Activated CD8-positive, alpha-beta T cell treated with anti-CD3 and anti-CD28 coated beads for 36 hours (primary cell): ENCODE data around the gene MKS1. TPM values are rescaled to one million over a fixed set of nuclear protein-coding genes. Genes with fewer than 3 reads are reported as not detected.

Source experiments
- ATAC-seq: fragments of 200-7000 bp; cut with Tn5 transposase; one replicate; pipeline ENCODE4 v1.10.0; 2021; ENCODE audit warnings: mild to moderate bottlenecking, moderate library complexity
- CTCF ChIA-PET: fragments of 350-600 bp; sonication (Branson Sonifier 250); formaldehyde crosslinking; loops from one replicate; lab custom pipeline; 2021; ENCODE audit warnings: antibody characterized with exemption; lab: Charles Lee
- POLR2A ChIA-PET: fragments of 350-600 bp; sonication (Branson Sonifier 250); formaldehyde crosslinking; loops from one replicate; lab custom pipeline; 2021; ENCODE audit warnings: antibody characterized with exemption; lab: Charles Lee
- DNase-seq: peaks from one replicate; pipeline ENCODE4 v3.0.0-alpha.2; 2020
- H3K27ac Mint-ChIP-seq: one replicate; pipeline ENCODE4 v1.8.0; 2021; ENCODE audit warnings: mild to moderate bottlenecking, mixed read lengths
- H3K27me3 Mint-ChIP-seq: one replicate; pipeline ENCODE4 v1.8.0; 2021; ENCODE audit warnings: mixed read lengths
- H3K36me3 Mint-ChIP-seq: one replicate; pipeline ENCODE4 v1.8.0; 2021; ENCODE audit warnings: low read depth, mixed read lengths
- H3K4me1 Mint-ChIP-seq: one replicate; pipeline ENCODE4 v1.8.0; 2021; ENCODE audit warnings: low read depth, mixed read lengths
- H3K4me3 Mint-ChIP-seq: one replicate; pipeline ENCODE4 v1.8.0; 2021; ENCODE audit warnings: mild to moderate bottlenecking, moderate library complexity, mixed read lengths
- H3K9me3 Mint-ChIP-seq: one replicate; pipeline ENCODE4 v1.8.0; 2021; ENCODE audit warnings: mixed read lengths
- CTCF ChIP-seq: fragments of 200-600 bp; IDR thresholded peaks from one replicate; pipeline ENCODE4 v1.8.0; 2022; ENCODE audit warnings: antibody characterized with exemption, mild to moderate bottlenecking
- intact Hi-C: fragments of 100-400 bp; cut with micrococcal nuclease; formaldehyde crosslinking; loops from one replicate; pipeline ENCODE4 v1.10.0; 2022
- total RNA-seq, 2 experiments: library from RNA; stranded (reverse); gene quantifications; one replicate each; pipeline ENCODE4 v1.2.3, GENCODE V29; 2021

The MKS1 gene
- total RNA-seq, 2 experiments from 2014 or later = 20.7 to 24.8 TPM

- Mint-ChIP-seq H3K9me3 (no peaks in the 10 kb centered on the region), H3K4me1 (no peaks in the 10 kb centered on the region), H3K27me3 (no peaks in the 10 kb centered on the region), H3K36me3 (peaks cover 13% of the 10 kb centered on the region), H3K27ac (no peak overlapping the region), H3K4me3 (no peak overlapping the region)
- DNase-seq (no peak), ATAC-seq (no peak)
- POLR2A ChIA-PET = no interaction called here
- TF ChIP-seq CTCF = no peak
- CTCF ChIA-PET = interaction anchor here (3.3 kb wide), 1 partner anchor 8 kb away, joined by 22 read pairs; no protein-coding TSS in a partner anchor
- intact Hi-C loops = no loop called here
Observed at GRCh38 chr17:58208344-58208743, 10.7 kb downstream of the MKS1 start.

- Mint-ChIP-seq H3K36me3 (peaks cover 13% of the 10 kb centered on the region), H3K27me3 (no peaks in the 10 kb centered on the region)
- POLR2A ChIA-PET = interaction anchor here (1.2 kb wide), 1 partner anchor 10 kb away, joined by 3 read pairs; no protein-coding TSS in a partner anchor
Observed at GRCh38 chr17:58207451-58207850, 11.6 kb downstream of the MKS1 start.

GRCh38 chr17:58205936-58206335 lies 13.1 kb downstream of the MKS1 start:
- no peaks in the 10 kb centered on the region for H3K9me3 Mint-ChIP-seq

More at GRCh38 chr17:58207451-58207850, 11.6 kb downstream of the MKS1 start:
- TF ChIP-seq CTCF = no peak
- intact Hi-C loops = no loop called here
- Mint-ChIP-seq H3K4me1 (no peaks in the 10 kb centered on the region), H3K27ac (no peak overlapping the region), H3K9me3 (no peaks in the 10 kb centered on the region), H3K4me3 (no peak overlapping the region)
- CTCF ChIA-PET = no interaction called here
- DNase-seq = no peak
- no peak for ATAC-seq

GRCh38 chr17:58204796-58205195 lies 14.3 kb downstream of the MKS1 start:
- ChIA-PET POLR2A (no interaction called here), CTCF (interaction anchor here (1.6 to 1.7 kb wide), 2 partner anchors 11 to 100 kb away, joined by 3 to 6 read pairs; no protein-coding TSS in a partner anchor)
- TF ChIP-seq CTCF = no peak
- Mint-ChIP-seq H3K4me3 (no peak overlapping the region), H3K27me3 (no peaks in the 10 kb centered on the region), H3K27ac (no peak overlapping the region), H3K36me3 (peaks cover 4% of the 10 kb centered on the region), H3K4me1 (no peaks in the 10 kb centered on the region), H3K9me3 (no peaks in the 10 kb centered on the region)
- intact Hi-C loops = no loop called here
- ATAC-seq = no peak
- DNase-seq = no peak

More at GRCh38 chr17:58205936-58206335, 13.1 kb downstream of the MKS1 start:
- Mint-ChIP-seq H3K4me3 (no peak overlapping the region), H3K36me3 (peaks cover 8% of the 10 kb centered on the region), H3K27ac (no peak overlapping the region), H3K27me3 (no peaks in the 10 kb centered on the region), H3K4me1 (no peaks in the 10 kb centered on the region)
- no peak for TF ChIP-seq CTCF
- DNase-seq (no peak), ATAC-seq (no peak)
- intact Hi-C loops = no loop called here
- POLR2A ChIA-PET = interaction anchor here (0.7 to 1.1 kb wide), 3 partner anchors 14 to 16 kb away, joined by 3 to 4 read pairs (median 3); no protein-coding TSS in a partner anchor
- CTCF ChIA-PET = interaction anchor here (1.3 to 1.7 kb wide), 2 partner anchors 44 to 99 kb away, joined by 3 read pairs; no protein-coding TSS in a partner anchor

- intact Hi-C loops = no loop called here
- no peaks in the 10 kb centered on the region for H3K36me3 Mint-ChIP-seq
- H3K27ac Mint-ChIP-seq = no peak overlapping the region
- no peak for DNase-seq
- ChIA-PET CTCF (no interaction called here), POLR2A (no interaction called here)
- H3K9me3 Mint-ChIP-seq = no peaks in the 10 kb centered on the region
- no peak for ATAC-seq
- H3K4me3 Mint-ChIP-seq = no peak overlapping the region
- TF ChIP-seq CTCF = no peak
- no peaks in the 10 kb centered on the region for H3K27me3 Mint-ChIP-seq
- no peaks in the 10 kb centered on the region for H3K4me1 Mint-ChIP-seq
Observed at GRCh38 chr17:58202859-58203258, 16.2 kb downstream of the MKS1 start.
